Ishikawa (cell line): Measurements from ENCODE around the gene DCAF8.
A peak's percentile ranks its signal among the peaks of the same experiment; 100 is the strongest.

Experiments used
- CEBPB ChIP-seq: IDR thresholded peaks from 2 replicates; pipeline ENCODE4 v1.6.1; 2012
- CREB1 ChIP-seq: IDR thresholded peaks from 2 replicates; pipeline ENCODE4 v1.6.1; 2012; ENCODE audit warnings: low read depth
- EGR1 ChIP-seq: IDR thresholded peaks from 2 replicates; pipeline ENCODE4 v1.6.1; 2012
- EP300 ChIP-seq: IDR thresholded peaks from 2 replicates; pipeline ENCODE4 v1.6.1; 2012; ENCODE audit warnings: borderline replicate concordance
- FOXM1 ChIP-seq: IDR thresholded peaks from 2 replicates; pipeline ENCODE4 v1.6.1; 2012; ENCODE audit warnings: low read depth, borderline replicate concordance
- NFIC ChIP-seq: IDR thresholded peaks from 2 replicates; pipeline ENCODE4 v1.6.1; 2012
- RAD21 ChIP-seq: IDR thresholded peaks from 2 replicates; pipeline ENCODE4 v1.6.1; 2012; ENCODE audit warnings: low read depth
- TAF1 ChIP-seq: IDR thresholded peaks from 2 replicates; pipeline ENCODE4 v1.6.1; 2012; ENCODE audit warnings: low read depth, mild to moderate bottlenecking
- TCF12 ChIP-seq: IDR thresholded peaks from 2 replicates; pipeline ENCODE4 v1.6.1; 2012; ENCODE audit warnings: low read depth
- TEAD4 ChIP-seq: IDR thresholded peaks from 2 replicates; pipeline ENCODE4 v1.6.1; 2012
- YY1 ChIP-seq: IDR thresholded peaks from 2 replicates; pipeline ENCODE4 v1.6.1; 2012; ENCODE audit warnings: low read depth
- ZBTB7A ChIP-seq: IDR thresholded peaks from 2 replicates; pipeline ENCODE4 v1.6.1; 2012; ENCODE audit warnings: low read depth
- TF ChIP-seq, protein P1 (sequence below): IDR thresholded peaks from 2 replicates; pipeline ENCODE4 v1.6.1; 2012
- TF ChIP-seq, protein P2 (sequence below): IDR thresholded peaks from 2 replicates; pipeline ENCODE4 v1.6.1; 2012; ENCODE audit warnings: low read depth, mild to moderate bottlenecking
- TF ChIP-seq, protein P3 (sequence below): IDR thresholded peaks from 2 replicates; pipeline ENCODE4 v1.6.1; 2012

The DCAF8 gene

DNA sequence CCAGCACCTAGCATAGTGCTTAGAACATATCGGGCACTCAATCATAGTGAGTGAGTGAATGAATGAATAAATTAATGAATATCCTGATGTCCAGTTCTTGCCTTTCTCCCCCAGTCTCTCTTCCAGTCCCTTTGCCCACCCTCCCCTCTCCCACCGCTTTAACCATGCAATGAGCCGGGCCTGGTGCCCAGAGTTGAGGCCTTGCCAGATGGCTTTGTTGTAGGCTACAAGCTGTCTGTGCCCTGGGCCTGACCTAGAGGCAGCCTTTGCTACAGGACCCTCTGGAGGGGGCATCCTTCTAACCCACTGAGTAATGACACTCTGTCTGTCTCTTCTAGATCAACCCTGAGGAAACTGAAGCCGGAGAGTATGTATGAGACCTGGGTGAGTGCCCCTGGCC, 65.1 kb downstream of the DCAF8 start:
- TF ChIP-seq, protein P1, sequence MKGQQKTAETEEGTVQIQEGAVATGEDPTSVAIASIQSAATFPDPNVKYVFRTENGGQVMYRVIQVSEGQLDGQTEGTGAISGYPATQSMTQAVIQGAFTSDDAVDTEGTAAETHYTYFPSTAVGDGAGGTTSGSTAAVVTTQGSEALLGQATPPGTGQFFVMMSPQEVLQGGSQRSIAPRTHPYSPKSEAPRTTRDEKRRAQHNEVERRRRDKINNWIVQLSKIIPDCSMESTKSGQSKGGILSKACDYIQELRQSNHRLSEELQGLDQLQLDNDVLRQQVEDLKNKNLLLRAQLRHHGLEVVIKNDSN = no peak
- TF ChIP-seq EP300 (no peak), RAD21 (no peak), FOXM1 (no peak), TEAD4 (no peak), NFIC (no peak), ZBTB7A (no peak), CEBPB (no peak), TCF12 (no peak)
- TF ChIP-seq, protein P2, sequence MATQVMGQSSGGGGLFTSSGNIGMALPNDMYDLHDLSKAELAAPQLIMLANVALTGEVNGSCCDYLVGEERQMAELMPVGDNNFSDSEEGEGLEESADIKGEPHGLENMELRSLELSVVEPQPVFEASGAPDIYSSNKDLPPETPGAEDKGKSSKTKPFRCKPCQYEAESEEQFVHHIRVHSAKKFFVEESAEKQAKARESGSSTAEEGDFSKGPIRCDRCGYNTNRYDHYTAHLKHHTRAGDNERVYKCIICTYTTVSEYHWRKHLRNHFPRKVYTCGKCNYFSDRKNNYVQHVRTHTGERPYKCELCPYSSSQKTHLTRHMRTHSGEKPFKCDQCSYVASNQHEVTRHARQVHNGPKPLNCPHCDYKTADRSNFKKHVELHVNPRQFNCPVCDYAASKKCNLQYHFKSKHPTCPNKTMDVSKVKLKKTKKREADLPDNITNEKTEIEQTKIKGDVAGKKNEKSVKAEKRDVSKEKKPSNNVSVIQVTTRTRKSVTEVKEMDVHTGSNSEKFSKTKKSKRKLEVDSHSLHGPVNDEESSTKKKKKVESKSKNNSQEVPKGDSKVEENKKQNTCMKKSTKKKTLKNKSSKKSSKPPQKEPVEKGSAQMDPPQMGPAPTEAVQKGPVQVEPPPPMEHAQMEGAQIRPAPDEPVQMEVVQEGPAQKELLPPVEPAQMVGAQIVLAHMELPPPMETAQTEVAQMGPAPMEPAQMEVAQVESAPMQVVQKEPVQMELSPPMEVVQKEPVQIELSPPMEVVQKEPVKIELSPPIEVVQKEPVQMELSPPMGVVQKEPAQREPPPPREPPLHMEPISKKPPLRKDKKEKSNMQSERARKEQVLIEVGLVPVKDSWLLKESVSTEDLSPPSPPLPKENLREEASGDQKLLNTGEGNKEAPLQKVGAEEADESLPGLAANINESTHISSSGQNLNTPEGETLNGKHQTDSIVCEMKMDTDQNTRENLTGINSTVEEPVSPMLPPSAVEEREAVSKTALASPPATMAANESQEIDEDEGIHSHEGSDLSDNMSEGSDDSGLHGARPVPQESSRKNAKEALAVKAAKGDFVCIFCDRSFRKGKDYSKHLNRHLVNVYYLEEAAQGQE = no peak

DNA sequence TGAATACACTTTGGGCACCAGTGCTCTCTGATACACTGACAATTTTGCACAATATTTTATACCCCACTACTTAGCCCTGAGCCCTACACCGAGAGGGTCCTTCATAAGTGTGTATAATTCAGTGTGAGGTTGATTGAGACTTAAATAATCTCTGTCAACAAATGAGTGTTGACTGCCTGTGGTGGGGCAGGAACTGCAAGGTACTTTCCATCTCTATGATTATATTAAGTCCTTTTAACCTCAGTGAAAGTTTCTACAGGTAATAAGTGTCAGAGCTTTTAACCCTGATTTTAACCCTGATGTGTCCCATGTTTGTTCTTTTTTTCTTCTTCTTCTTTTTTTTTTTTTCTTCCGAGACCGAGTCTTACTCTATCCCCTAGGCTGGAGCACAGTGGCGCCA, 66.2 kb downstream of the DCAF8 start:
- TF ChIP-seq RAD21 = no peak
- no peak for TF ChIP-seq YY1
- no peak for TF ChIP-seq NFIC
- TF ChIP-seq EP300 = no peak
- TF ChIP-seq CREB1 = no peak

DNA sequence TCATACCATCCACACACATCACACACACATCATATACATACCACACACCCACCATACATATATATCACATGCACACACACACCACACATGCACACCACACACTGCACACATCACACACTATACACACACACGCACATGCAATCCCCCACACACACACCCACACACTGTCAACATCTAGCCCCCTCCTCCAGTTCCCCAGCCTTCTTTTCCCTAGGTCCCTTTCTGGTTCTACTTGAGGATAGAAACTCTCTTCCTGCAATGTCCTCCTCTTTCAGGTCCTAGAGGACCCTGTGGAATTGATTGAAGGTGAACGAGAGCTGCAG, 67.7 kb downstream of the DCAF8 start:
- TF ChIP-seq EGR1 = no peak
- TF ChIP-seq EP300 = no peak
- no peak for TF ChIP-seq RAD21
- TF ChIP-seq TAF1 = no peak
- TF ChIP-seq YY1 = no peak
- no peak for TF ChIP-seq NFIC
- no peak for TF ChIP-seq TEAD4

DNA sequence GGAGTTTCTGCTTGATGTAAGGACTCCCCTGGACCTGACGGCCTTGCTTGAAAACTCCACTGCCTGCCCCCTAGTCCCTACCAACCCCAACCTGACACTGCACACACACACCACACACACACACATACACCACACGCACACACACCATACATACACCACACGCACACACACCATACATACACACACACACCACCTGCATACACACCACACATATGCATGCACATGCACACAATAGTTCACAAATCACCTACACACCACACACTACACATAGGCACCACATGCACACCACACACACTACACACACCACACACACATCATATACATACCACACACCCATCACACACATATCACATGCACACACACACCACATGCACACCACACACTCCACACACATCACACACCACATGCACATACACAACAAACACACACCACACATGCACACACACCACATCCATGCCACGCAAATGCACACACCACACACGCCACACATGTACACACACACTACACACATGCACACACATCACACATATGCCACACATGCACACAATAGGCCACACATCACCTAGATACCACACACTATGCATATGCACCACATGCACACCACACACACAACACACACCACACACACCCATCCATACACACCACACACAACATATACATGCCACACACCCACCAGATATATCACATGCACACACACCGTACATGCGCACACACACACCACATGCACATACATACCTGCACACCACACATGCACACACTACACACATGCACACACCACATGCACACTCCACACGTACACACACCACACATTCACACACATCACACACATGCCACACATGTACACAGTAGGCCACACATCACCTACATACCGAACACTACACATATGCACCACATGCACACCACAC, 68.3 kb downstream of the DCAF8 start:
- TF ChIP-seq, protein P2 = no peak
- TF ChIP-seq RAD21 (no peak), EGR1 (no peak), YY1 (no peak), EP300 (no peak), NFIC (no peak), FOXM1 (no peak), CEBPB (no peak), TAF1 (no peak), TEAD4 (no peak)
- TF ChIP-seq, protein P1 = no peak

DNA sequence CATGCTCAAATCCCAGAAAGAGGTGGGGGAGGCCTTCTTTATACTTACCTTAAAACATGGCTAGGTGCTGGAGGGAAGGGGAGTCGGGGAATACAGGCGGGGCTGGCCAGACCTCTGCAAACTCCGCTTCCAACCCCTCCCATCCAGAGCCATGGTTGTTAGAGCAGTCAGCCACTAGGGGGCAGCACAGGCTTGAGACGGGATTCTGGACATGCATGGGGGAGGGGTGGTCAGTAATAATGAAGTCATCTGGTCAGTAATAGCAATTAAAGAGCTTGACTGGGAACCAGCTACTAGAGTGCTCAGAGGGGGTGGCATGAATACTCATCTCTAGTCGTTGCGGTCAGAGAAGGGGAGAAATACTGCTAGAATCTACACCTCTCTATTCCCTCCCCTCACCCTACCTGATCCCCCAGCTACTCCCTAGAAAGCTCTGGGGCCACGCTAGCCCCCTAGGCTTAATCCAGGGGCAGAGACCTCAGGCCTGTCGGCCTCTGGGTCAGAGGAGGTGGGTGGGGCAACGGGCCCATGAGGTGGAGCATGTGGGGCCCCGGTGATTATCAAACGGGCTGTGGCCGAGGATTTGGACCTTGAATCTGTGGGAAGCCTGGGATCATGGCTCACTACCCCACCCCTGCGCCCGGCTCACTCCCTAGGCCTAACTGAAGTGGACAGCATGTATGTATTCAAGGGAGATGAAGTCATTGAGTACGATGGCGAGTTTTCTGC, 69.1 kb downstream of the DCAF8 start:
- TF ChIP-seq FOXM1 = no peak
- TF ChIP-seq, protein P3, sequence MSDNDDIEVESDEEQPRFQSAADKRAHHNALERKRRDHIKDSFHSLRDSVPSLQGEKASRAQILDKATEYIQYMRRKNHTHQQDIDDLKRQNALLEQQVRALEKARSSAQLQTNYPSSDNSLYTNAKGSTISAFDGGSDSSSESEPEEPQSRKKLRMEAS = 0 out of 2 replicates have a peak, but pooled peaks have one; percentile 18
- TF ChIP-seq RAD21 = peak; percentile 98
- no peak for TF ChIP-seq ZBTB7A
- 0 out of 2 replicates have a peak, but pooled peaks have one; percentile 27 for TF ChIP-seq EP300
- TF ChIP-seq TCF12 = 0 out of 2 replicates have a peak, but pooled peaks have one; percentile 40
- TF ChIP-seq TEAD4 = peak; percentile 23; the same call in 1 of the 2 replicates
- TF ChIP-seq TAF1 = no peak
- TF ChIP-seq, protein P2 = no peak
- no peak for TF ChIP-seq EGR1
- 0 out of 2 replicates have a peak, but pooled peaks have one; percentile 49 for TF ChIP-seq YY1
- TF ChIP-seq CREB1 = no peak
- no peak for TF ChIP-seq CEBPB
- TF ChIP-seq NFIC = no peak
- TF ChIP-seq, protein P1 = no peak
